Measurements from ENCODE around the gene HS3ST3A1.

Gene HS3ST3A1

GRCh38 chr17:13485327-13485726 is 116.4 kb downstream of the HS3ST3A1 start:
- TF ChIP-seq CTCF (IDR thresholded peaks at IDR 0.05; ENCODE audit: control insufficient read depth, insufficient read depth, low read depth, low read length, missing control alignments) = no peak
- no peak overlapping the region for H3K4me3 ChIP-seq (ENCODE audit: control insufficient read depth, low read depth, low read length)
- DNase-seq (ENCODE audit: low read depth) = no peak

GRCh38 chr17:13484020-13484419 is 117.7 kb downstream of the HS3ST3A1 start:
- TF ChIP-seq CTCF (IDR thresholded peaks at IDR 0.05; ENCODE audit: control insufficient read depth, insufficient read depth, low read depth, low read length, missing control alignments) = no peak
- no peak for DNase-seq (ENCODE audit: low read depth)
- H3K4me3 ChIP-seq (ENCODE audit: control insufficient read depth, low read depth, low read length) = no peak overlapping the region

- no peak overlapping the region for H3K4me3 ChIP-seq (ENCODE audit: control insufficient read depth, low read depth, low read length)
- TF ChIP-seq CTCF (IDR thresholded peaks at IDR 0.05; ENCODE audit: control insufficient read depth, insufficient read depth, low read depth, low read length, missing control alignments) = no peak
- DNase-seq (ENCODE audit: low read depth) = no peak
Observed at GRCh38 chr17:13480877-13481276, 120.9 kb downstream of the HS3ST3A1 start.

- no peak overlapping the region for H3K4me3 ChIP-seq (ENCODE audit: control insufficient read depth, low read depth, low read length)
- TF ChIP-seq CTCF (IDR thresholded peaks at IDR 0.05; ENCODE audit: control insufficient read depth, insufficient read depth, low read depth, low read length, missing control alignments) = no peak
- no peak for DNase-seq (ENCODE audit: low read depth)
Observed at GRCh38 chr17:13478326-13478830, 123.4 kb downstream of the HS3ST3A1 start.

- no peak overlapping the region for H3K4me3 ChIP-seq (ENCODE audit: control insufficient read depth, low read depth, low read length)
- peak; percentile 43 for DNase-seq (ENCODE audit: low read depth)
- TF ChIP-seq CTCF (IDR thresholded peaks at IDR 0.05; ENCODE audit: control insufficient read depth, insufficient read depth, low read depth, low read length, missing control alignments) = no peak
Observed at GRCh38 chr17:13477180-13477611, 124.5 kb downstream of the HS3ST3A1 start.

- TF ChIP-seq CTCF (IDR thresholded peaks at IDR 0.05; ENCODE audit: control insufficient read depth, insufficient read depth, low read depth, low read length, missing control alignments) = no peak
Observed at GRCh38 chr17:13476720-13477119, 125.0 kb downstream of the HS3ST3A1 start.

More at GRCh38 chr17:13476720-13477119, 125.0 kb downstream of the HS3ST3A1 start:
- peak; percentile 25 for DNase-seq (ENCODE audit: low read depth)
- H3K4me3 ChIP-seq (ENCODE audit: control insufficient read depth, low read depth, low read length) = no peak overlapping the region
